Measurements from ENCODE around the gene HMGN4. TPM values are rescaled to one million over a fixed set of nuclear protein-coding genes. Genes with fewer than 3 reads are reported as not detected.

HMGN4 gene
- total RNA-seq, 2 experiments from 2014 or later = 22.7 to 24.8 TPM

DNA sequence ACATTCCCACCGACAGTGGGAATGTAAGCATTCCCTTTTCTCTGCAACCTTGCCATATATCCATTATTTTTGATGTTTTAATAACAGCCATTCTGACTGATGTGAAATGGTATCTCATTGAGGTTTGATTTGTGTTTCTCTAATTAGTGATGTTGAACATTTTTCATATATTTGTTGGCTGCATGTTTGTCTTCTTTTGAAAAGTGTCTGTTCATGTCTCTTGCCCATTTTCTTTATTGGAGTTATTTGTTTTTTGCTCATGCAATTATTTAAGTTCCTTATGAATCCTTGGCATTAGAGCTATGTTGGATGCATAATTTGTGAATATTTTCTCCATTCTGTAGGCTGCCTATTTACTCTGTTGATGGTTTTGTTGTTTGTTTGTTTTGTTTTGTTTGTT is 40.6 kb downstream of the HMGN4 start:
- ATAC-seq (ENCODE audit: poor library complexity) (no peak), DNase-seq (no peak)
- intact Hi-C loops (cut with DNase I, micrococcal nuclease) = no loop called here
- H3K4me3 ChIP-seq (ENCODE audit: low read length) = no peak overlapping the region
- Mint-ChIP-seq H3K4me1 (ENCODE audit: low read depth) (peaks cover 10% of the 10 kb centered on the region), H3K27me3 (peaks cover 14% of the 10 kb centered on the region), H3K27ac (peak overlapping the region; percentile 24), H3K9me3 (peaks cover 14% of the 10 kb centered on the region), H3K4me3 (peak overlapping the region; percentile 9), H3K36me3 (ENCODE audit: low read depth) (peaks cover 13% of the 10 kb centered on the region)
- H3K4me1 ChIP-seq (ENCODE audit: insufficient read depth, low read length) = peaks cover 9% of the 10 kb centered on the region
- TF ChIP-seq, protein P1, sequence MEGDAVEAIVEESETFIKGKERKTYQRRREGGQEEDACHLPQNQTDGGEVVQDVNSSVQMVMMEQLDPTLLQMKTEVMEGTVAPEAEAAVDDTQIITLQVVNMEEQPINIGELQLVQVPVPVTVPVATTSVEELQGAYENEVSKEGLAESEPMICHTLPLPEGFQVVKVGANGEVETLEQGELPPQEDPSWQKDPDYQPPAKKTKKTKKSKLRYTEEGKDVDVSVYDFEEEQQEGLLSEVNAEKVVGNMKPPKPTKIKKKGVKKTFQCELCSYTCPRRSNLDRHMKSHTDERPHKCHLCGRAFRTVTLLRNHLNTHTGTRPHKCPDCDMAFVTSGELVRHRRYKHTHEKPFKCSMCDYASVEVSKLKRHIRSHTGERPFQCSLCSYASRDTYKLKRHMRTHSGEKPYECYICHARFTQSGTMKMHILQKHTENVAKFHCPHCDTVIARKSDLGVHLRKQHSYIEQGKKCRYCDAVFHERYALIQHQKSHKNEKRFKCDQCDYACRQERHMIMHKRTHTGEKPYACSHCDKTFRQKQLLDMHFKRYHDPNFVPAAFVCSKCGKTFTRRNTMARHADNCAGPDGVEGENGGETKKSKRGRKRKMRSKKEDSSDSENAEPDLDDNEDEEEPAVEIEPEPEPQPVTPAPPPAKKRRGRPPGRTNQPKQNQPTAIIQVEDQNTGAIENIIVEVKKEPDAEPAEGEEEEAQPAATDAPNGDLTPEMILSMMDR (IDR thresholded peaks at IDR 0.05) = no peak
- peaks cover 0 to 4% of the 10 kb centered on the region in 2 experiments for H3K9me3 ChIP-seq (ENCODE audit: control insufficient read depth in 1 of 2, insufficient read depth in 1 of 2, low read length in 2 of 2)
- no peak overlapping the region for H3K27ac ChIP-seq (ENCODE audit: low read depth in 1 of 2, low read length in 2 of 2)
- CTCF ChIA-PET = interaction anchor here (1.2 to 7.8 kb wide), 3 partner anchors 17 to 237 kb away, joined by 3 to 50 read pairs (median 7); partner anchors contain the start of gene HMGN4
- no peaks in the 10 kb centered on the region for H3K36me3 ChIP-seq (ENCODE audit: insufficient read depth, low read length)
- H3K27me3 ChIP-seq (ENCODE audit: control insufficient read depth in 1 of 2, insufficient read depth in 2 of 2, low read length in 2 of 2) = peaks cover 0 to 5% of the 10 kb centered on the region in 2 experiments
- POLR2A ChIA-PET = interaction anchor here (1.0 to 2.6 kb wide), 2 partner anchors 12 to 17 kb away, joined by 4 to 12 read pairs; no protein-coding TSS in a partner anchor

DNA sequence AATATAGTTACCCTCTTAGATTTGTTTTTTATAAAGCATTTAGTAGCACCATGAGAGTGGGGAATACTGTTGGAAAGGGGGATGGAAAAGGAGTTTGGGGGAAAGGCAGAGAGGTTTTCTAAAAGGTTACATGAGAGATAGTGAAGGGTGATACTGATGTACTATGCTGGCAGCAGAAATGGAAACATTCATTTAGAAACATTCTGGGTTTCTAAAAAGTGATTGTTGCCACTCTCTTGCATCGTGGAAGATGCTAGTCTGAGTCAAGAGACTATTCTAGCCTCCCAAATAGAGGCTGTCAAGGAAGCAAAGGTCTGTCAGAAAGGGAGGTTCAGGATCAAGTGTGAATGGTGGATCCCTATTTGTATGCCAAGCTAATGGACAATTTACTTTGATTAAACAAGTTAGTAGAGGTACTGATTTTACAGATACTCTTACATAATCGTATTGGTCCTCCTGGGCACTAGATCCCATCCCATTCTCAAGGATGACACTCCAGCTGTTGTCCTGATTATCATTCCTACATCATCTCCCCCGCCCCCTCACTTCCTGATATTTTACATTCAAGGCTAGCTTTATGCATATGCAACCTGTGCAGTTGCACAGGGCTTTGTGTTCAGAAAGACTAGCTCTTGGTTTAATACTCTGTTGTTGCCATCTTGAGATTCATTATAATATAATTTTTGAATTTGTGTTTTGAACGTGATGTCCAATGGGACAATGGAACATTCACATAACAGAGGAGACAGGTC is 43.2 kb downstream of the HMGN4 start:
- ChIA-PET POLR2A (interaction anchor here (0.7 to 1.1 kb wide), 2 partner anchors 11 to 63 kb away, joined by 3 read pairs; no protein-coding TSS in a partner anchor), CTCF (interaction anchor here (0.9 to 7.8 kb wide), 2 partner anchors 9 to 14 kb away, joined by 3 to 50 read pairs; no protein-coding TSS in a partner anchor)
- H3K27ac ChIP-seq (ENCODE audit: low read depth in 1 of 2, low read length in 2 of 2) = no peak overlapping the region
- peaks cover 14% of the 10 kb centered on the region for H3K9me3 Mint-ChIP-seq
- H3K27me3 ChIP-seq (ENCODE audit: control insufficient read depth in 1 of 2, insufficient read depth in 2 of 2, low read length in 2 of 2) = peaks cover 0 to 10% of the 10 kb centered on the region in 2 experiments
- H3K9me3 ChIP-seq (ENCODE audit: control insufficient read depth in 1 of 2, insufficient read depth in 1 of 2, low read length in 2 of 2) = peaks cover 0 to 4% of the 10 kb centered on the region in 2 experiments
- no peak overlapping the region for H3K4me3 Mint-ChIP-seq
- no peak overlapping the region for H3K27ac Mint-ChIP-seq
- no peaks in the 10 kb centered on the region for H3K36me3 ChIP-seq (ENCODE audit: insufficient read depth, low read length)
- TF ChIP-seq, protein P1 (IDR thresholded peaks at IDR 0.05) = no peak
- no peak for DNase-seq
- peaks cover 9% of the 10 kb centered on the region for H3K4me1 ChIP-seq (ENCODE audit: insufficient read depth, low read length)
- peaks cover 20% of the 10 kb centered on the region for H3K27me3 Mint-ChIP-seq
- no peak overlapping the region for H3K4me3 ChIP-seq (ENCODE audit: low read length)
- peaks cover 11% of the 10 kb centered on the region for H3K36me3 Mint-ChIP-seq (ENCODE audit: low read depth)
- intact Hi-C loops (cut with DNase I, micrococcal nuclease) = no loop called here
- peaks cover 10% of the 10 kb centered on the region for H3K4me1 Mint-ChIP-seq (ENCODE audit: low read depth)
- no peak for ATAC-seq (ENCODE audit: poor library complexity)

DNA sequence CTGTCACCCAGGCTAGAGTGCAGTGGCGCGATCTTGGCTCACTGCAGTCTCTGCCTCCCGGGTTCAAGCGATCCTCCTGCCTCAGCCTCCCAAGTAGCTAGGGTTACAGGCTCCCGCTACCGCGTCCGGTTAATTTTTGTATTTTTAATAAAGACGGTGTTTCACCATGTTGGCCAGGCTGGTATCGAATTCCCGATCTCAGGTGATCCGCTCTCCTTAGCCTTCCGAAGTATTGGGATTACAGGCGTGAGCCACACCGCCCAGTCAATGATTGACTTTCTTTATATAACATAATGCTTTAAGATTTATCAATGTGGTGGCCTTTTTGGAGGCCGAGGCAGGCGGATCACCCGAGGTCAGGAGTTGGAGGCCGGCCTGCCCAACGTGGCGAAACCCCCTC is 50.8 kb downstream of the HMGN4 start:
- intact Hi-C loops (cut with DNase I, micrococcal nuclease) = no loop called here
- Histone ChIP-seq H3K4me3 (ENCODE audit: low read length) (no peak overlapping the region), H3K36me3 (ENCODE audit: insufficient read depth, low read length) (no peaks in the 10 kb centered on the region), H3K4me1 (ENCODE audit: insufficient read depth, low read length) (no peaks in the 10 kb centered on the region), H3K27ac (ENCODE audit: low read depth in 1 of 2, low read length in 2 of 2) (no peak overlapping the region), H3K9me3 (ENCODE audit: control insufficient read depth in 1 of 2, insufficient read depth in 1 of 2, low read length in 2 of 2) (no peaks in the 10 kb centered on the region), H3K27me3 (ENCODE audit: control insufficient read depth in 1 of 2, insufficient read depth in 2 of 2, low read length in 2 of 2) (peaks cover 3 to 26% of the 10 kb centered on the region in 2 experiments)
- Mint-ChIP-seq H3K27me3 (peaks cover 46% of the 10 kb centered on the region), H3K9me3 (no peaks in the 10 kb centered on the region), H3K36me3 (ENCODE audit: low read depth) (no peaks in the 10 kb centered on the region), H3K4me1 (ENCODE audit: low read depth) (no peaks in the 10 kb centered on the region), H3K4me3 (no peak overlapping the region), H3K27ac (no peak overlapping the region)
- CTCF ChIA-PET = interaction anchor here (1.7 kb wide), 1 partner anchor 247 kb away, joined by 6 read pairs; no protein-coding TSS in a partner anchor
- POLR2A ChIA-PET = no interaction called here
- DNase-seq (no peak), ATAC-seq (ENCODE audit: poor library complexity) (no peak)
- TF ChIP-seq, protein P1 (IDR thresholded peaks at IDR 0.05) = no peak
